Measurements from ENCODE around the gene KRT6C. TPM values are rescaled to one million over a fixed set of nuclear protein-coding genes. Genes with fewer than 3 reads are reported as not detected.
A peak's percentile ranks its signal among the peaks of the same experiment; 100 is the strongest.
"Not testable (repeated sequence)": the region's sequence is repeated elsewhere in the genome, so short reads cannot be mapped to it uniquely, and the experiment has no call there.

Gene KRT6C
- total RNA-seq, 1 donor from 2014 or later = not detected

GRCh38 chr12:52454411-52455201 is 19.0 kb downstream of the KRT6C start:
- DNase-seq = no peak

- no peak for DNase-seq
Measured at GRCh38 chr12:52452101-52452500, 21.5 kb downstream of the KRT6C start, which contains the start of gene KRT6B. Gene KRT6B, minus strand, starts transcription at chr12:52452146. Its CDS starts 68 bp downstream, at chr12:52452078.

- DNase-seq = no peak
Measured at GRCh38 chr12:52448228-52448627, 25.4 kb downstream of the KRT6C start.

GRCh38 chr12:52447196-52447595 is 26.4 kb downstream of the KRT6C start:
- not testable (repeated sequence) for DNase-seq

- DNase-seq = no peak
Measured at GRCh38 chr12:52446367-52447045, 27.1 kb downstream of the KRT6C start.

- no peak for DNase-seq
Measured at GRCh38 chr12:52445876-52446275, 27.7 kb downstream of the KRT6C start.

GRCh38 chr12:52444647-52445595 is 28.7 kb downstream of the KRT6C start:
- DNase-seq = no peak

GRCh38 chr12:52443966-52444365 is 29.6 kb downstream of the KRT6C start:
- no peak for DNase-seq

- no peak for DNase-seq
Measured at GRCh38 chr12:52442600-52443061, 31.0 kb downstream of the KRT6C start.

GRCh38 chr12:52441320-52441911 is 32.2 kb downstream of the KRT6C start:
- no peak for DNase-seq

- no peak for DNase-seq
Measured at GRCh38 chr12:52440821-52441319, 32.7 kb downstream of the KRT6C start.

- no peak for DNase-seq
Measured at GRCh38 chr12:52439845-52440244, 33.8 kb downstream of the KRT6C start.

- DNase-seq = no peak
Measured at GRCh38 chr12:52439420-52439819, 34.2 kb downstream of the KRT6C start.

- DNase-seq = no peak
Measured at GRCh38 chr12:52438305-52439301, 35.0 kb downstream of the KRT6C start.

- no peak for DNase-seq
Measured at GRCh38 chr12:52437508-52437907, 36.1 kb downstream of the KRT6C start.

- DNase-seq = no peak
Measured at GRCh38 chr12:52436828-52437474, 36.7 kb downstream of the KRT6C start.

GRCh38 chr12:52436000-52436827 is 37.4 kb downstream of the KRT6C start:
- peak; percentile 4 for DNase-seq

GRCh38 chr12:52435659-52435999 is 38.0 kb downstream of the KRT6C start:
- no peak for DNase-seq

- DNase-seq = no peak
Measured at GRCh38 chr12:52434760-52435530, 38.7 kb downstream of the KRT6C start.

All from dermis blood vessel endothelial cell (primary cell).